Measurements from ENCODE around the gene C5.

C5 gene

GRCh38 chr9:120932086-120932823, 117.8 kb downstream of the C5 start:
- Mint-ChIP-seq H3K9me3 (no peaks in the 10 kb centered on the region), H3K27ac (ENCODE audit: low read depth) (peak overlapping the region; percentile 99), H3K36me3 (ENCODE audit: insufficient read depth) (peaks cover 20% of the 10 kb centered on the region), H3K4me1 (peaks cover 82% of the 10 kb centered on the region), H3K27me3 (no peaks in the 10 kb centered on the region), H3K4me3 (peak overlapping the region; percentile 61)
- DNase-seq (ENCODE audit: low spot score in 2 of 2) (no peak), ATAC-seq (replicated peaks; ENCODE audit: extremely low read depth, poor library complexity, severe bottlenecking) (no peak)

GRCh38 chr9:120931231-120932085, 118.6 kb downstream of the C5 start:
- peak; percentile 64 for ATAC-seq (replicated peaks; ENCODE audit: extremely low read depth, poor library complexity, severe bottlenecking)
- H3K27me3 Mint-ChIP-seq: no peaks in the 10 kb centered on the region
- H3K36me3 Mint-ChIP-seq (ENCODE audit: insufficient read depth): peaks cover 21% of the 10 kb centered on the region

GRCh38 chr9:120929229-120929791, 120.8 kb downstream of the C5 start:
- DNase-seq (ENCODE audit: low spot score in 2 of 2) (no peak), ATAC-seq (replicated peaks; ENCODE audit: extremely low read depth, poor library complexity, severe bottlenecking) (no peak)
- Mint-ChIP-seq H3K4me3 (peak overlapping the region; percentile 93), H3K27me3 (no peaks in the 10 kb centered on the region), H3K27ac (ENCODE audit: low read depth) (peak overlapping the region; percentile 99), H3K9me3 (no peaks in the 10 kb centered on the region), H3K36me3 (ENCODE audit: insufficient read depth) (peaks cover 30% of the 10 kb centered on the region), H3K4me1 (peaks cover 83% of the 10 kb centered on the region)

More at GRCh38 chr9:120931231-120932085, 118.6 kb downstream of the C5 start:
- peak in 1 of 2 donors; percentile 52 for DNase-seq (ENCODE audit: low spot score in 2 of 2)
- H3K9me3 Mint-ChIP-seq: no peaks in the 10 kb centered on the region
- peak overlapping the region; percentile 61 for H3K4me3 Mint-ChIP-seq
- peak overlapping the region; percentile 99 for H3K27ac Mint-ChIP-seq (ENCODE audit: low read depth)
- H3K4me1 Mint-ChIP-seq: peaks cover 82% of the 10 kb centered on the region

- ATAC-seq (replicated peaks; ENCODE audit: extremely low read depth, poor library complexity, severe bottlenecking) (peak; percentile 48), DNase-seq (ENCODE audit: low spot score in 2 of 2) (peak; percentile 59 to 67)
- peak overlapping the region; percentile 99 for H3K27ac Mint-ChIP-seq (ENCODE audit: low read depth)
- H3K4me3 Mint-ChIP-seq: peak overlapping the region; percentile 93
- peaks cover 35% of the 10 kb centered on the region for H3K36me3 Mint-ChIP-seq (ENCODE audit: insufficient read depth)
- no peaks in the 10 kb centered on the region for H3K9me3 Mint-ChIP-seq
- peaks cover 83% of the 10 kb centered on the region for H3K4me1 Mint-ChIP-seq
- no peaks in the 10 kb centered on the region for H3K27me3 Mint-ChIP-seq
These were observed 121.4 kb downstream of the C5 start for GRCh38 chr9:120928483-120929228.

GRCh38 chr9:120928015-120928482, 122.0 kb downstream of the C5 start:
- Mint-ChIP-seq H3K27me3 (no peaks in the 10 kb centered on the region), H3K27ac (ENCODE audit: low read depth) (peak overlapping the region; percentile 97), H3K9me3 (no peaks in the 10 kb centered on the region), H3K4me1 (peaks cover 83% of the 10 kb centered on the region), H3K36me3 (ENCODE audit: insufficient read depth) (peaks cover 36% of the 10 kb centered on the region), H3K4me3 (peak overlapping the region; percentile 93)
- DNase-seq (ENCODE audit: low spot score in 2 of 2) (no peak), ATAC-seq (replicated peaks; ENCODE audit: extremely low read depth, poor library complexity, severe bottlenecking) (no peak)

GRCh38 chr9:120927269-120928014, 122.6 kb downstream of the C5 start:
- DNase-seq (ENCODE audit: low spot score in 2 of 2): no peak
- Mint-ChIP-seq H3K4me3 (peak overlapping the region; percentile 93), H3K27ac (ENCODE audit: low read depth) (peak overlapping the region; percentile 97), H3K4me1 (peaks cover 88% of the 10 kb centered on the region), H3K9me3 (no peaks in the 10 kb centered on the region), H3K27me3 (no peaks in the 10 kb centered on the region), H3K36me3 (ENCODE audit: insufficient read depth) (peaks cover 38% of the 10 kb centered on the region)
- ATAC-seq (replicated peaks; ENCODE audit: extremely low read depth, poor library complexity, severe bottlenecking): no peak

GRCh38 chr9:120926397-120926928, 123.6 kb downstream of the C5 start, which contains the start of gene TRAF1:
TRAF1 (minus strand) TSS chr9:120926796; CDS start chr9:120926075, 721 bp downstream.
- H3K27ac Mint-ChIP-seq (ENCODE audit: low read depth): peak within 1 kb of the TSS; percentile 97
- ATAC-seq (replicated peaks; ENCODE audit: extremely low read depth, poor library complexity, severe bottlenecking) (peak; percentile 35), DNase-seq (ENCODE audit: low spot score in 2 of 2) (no peak)
- H3K4me3 Mint-ChIP-seq: peak within 1 kb of the TSS; percentile 93
- no peaks in the 10 kb centered on the region for H3K9me3 Mint-ChIP-seq
- peaks cover 41% of the 10 kb centered on the region for H3K36me3 Mint-ChIP-seq (ENCODE audit: insufficient read depth)
- no peaks in the 10 kb centered on the region for H3K27me3 Mint-ChIP-seq
- peaks cover 87% of the 10 kb centered on the region for H3K4me1 Mint-ChIP-seq

- peak overlapping the region; percentile 97 for H3K27ac Mint-ChIP-seq (ENCODE audit: low read depth)
- peaks cover 88% of the 10 kb centered on the region for H3K4me1 Mint-ChIP-seq
- H3K4me3 Mint-ChIP-seq: peak overlapping the region; percentile 93
- H3K27me3 Mint-ChIP-seq: no peaks in the 10 kb centered on the region
- peaks cover 39% of the 10 kb centered on the region for H3K36me3 Mint-ChIP-seq (ENCODE audit: insufficient read depth)
- H3K9me3 Mint-ChIP-seq: no peaks in the 10 kb centered on the region
- ATAC-seq (replicated peaks; ENCODE audit: extremely low read depth, poor library complexity, severe bottlenecking): peak; percentile 49
- peak in 1 of 2 donors; percentile 41 for DNase-seq (ENCODE audit: low spot score in 2 of 2)
These were observed 124.3 kb downstream of the C5 start for GRCh38 chr9:120925535-120926396.

- DNase-seq (ENCODE audit: low spot score in 2 of 2): no peak
- H3K27ac Mint-ChIP-seq (ENCODE audit: low read depth): peak overlapping the region; percentile 97
- H3K9me3 Mint-ChIP-seq: no peaks in the 10 kb centered on the region
- no peak for ATAC-seq (replicated peaks; ENCODE audit: extremely low read depth, poor library complexity, severe bottlenecking)
- H3K27me3 Mint-ChIP-seq: no peaks in the 10 kb centered on the region
- peaks cover 36% of the 10 kb centered on the region for H3K36me3 Mint-ChIP-seq (ENCODE audit: insufficient read depth)
- peaks cover 90% of the 10 kb centered on the region for H3K4me1 Mint-ChIP-seq
- H3K4me3 Mint-ChIP-seq: peak overlapping the region; percentile 93
These were observed 125.2 kb downstream of the C5 start for GRCh38 chr9:120924698-120925534.

Measured in central memory CD8-positive, alpha-beta T cell (primary cell).